HG03575 (cell line): ENCODE results near the gene OR5T1.

Source experiments
- ATAC-seq: cut with Tn5 transposase; IDR thresholded peaks from one replicate; pipeline ENCODE4 v1.9.1; 2021; ENCODE audit not compliant: unreplicated experiment, insufficient number of reproducible peaks, low FRiP score; ENCODE audit errors: extremely low read depth

OR5T1 gene

DNA sequence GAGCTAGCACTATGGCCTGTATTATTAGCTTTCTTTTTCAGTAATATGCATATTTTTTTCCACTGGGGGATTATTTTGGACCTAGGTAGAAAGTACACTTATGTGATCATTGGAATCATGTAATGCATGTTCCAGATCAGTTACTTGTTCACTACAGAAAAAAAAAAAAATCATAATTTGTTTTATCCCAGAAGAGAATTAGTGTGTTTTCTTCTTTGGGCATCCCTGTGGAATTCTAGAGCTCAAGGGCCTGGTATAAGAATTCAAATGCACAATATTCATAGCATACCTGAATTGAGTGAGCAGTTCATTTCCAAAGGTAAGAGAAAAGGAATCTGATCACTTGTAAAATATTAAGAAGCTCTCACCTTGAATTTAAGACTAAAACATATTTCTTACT lies at the start of gene OR5T1:
OR5T1 (plus strand) TSS at position 301 of the 400 bp plus-strand sequence. CDS start 1,485 bp downstream, outside the sequence.
- ATAC-seq = no peak

DNA sequence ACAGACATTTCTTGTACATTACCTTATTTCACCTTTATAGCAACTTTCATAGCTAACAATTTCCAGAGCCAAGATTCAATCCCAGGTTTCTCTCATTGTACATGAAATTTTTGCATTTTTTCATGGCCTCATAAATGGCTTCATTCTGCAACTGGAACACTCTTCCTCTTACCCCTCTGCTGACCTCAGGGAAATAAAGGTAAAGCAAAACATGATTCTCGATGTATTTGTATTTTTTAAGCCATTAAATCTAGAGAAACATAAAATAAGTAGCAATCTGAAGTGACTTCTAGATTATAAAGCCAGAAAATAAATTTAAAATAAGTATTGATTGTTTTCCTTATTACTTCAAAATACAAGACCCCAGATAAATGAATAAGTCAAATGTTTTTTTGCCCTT lies 39.8 kb upstream of the OR5T1 start, which contains the start of gene OR5T2:
OR5T2 (minus strand) TSS at position 101 of the 400 bp plus-strand sequence. CDS start 1,193 bp downstream, outside the sequence.
- ATAC-seq = no peak

DNA sequence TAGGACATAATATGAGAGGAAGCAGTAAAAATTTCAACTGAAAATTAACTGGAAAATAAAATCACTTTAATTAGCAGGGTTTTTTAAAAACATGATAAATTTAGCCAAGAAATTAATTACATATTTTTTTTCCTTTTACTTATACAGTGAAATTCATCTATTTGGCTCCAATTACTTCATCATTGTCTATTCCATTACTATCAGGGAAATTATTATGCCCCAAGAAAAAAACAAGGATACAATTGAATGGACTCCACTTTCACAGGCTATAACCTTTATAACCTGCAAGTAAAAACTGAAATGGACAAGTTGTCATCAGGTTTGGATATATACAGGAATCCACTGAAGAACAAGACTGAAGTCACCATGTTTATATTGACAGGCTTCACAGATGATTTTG lies 22.0 kb upstream of the OR5T1 start, which contains the start of gene OR5T3:
OR5T3 (plus strand) TSS at position 301 of the 400 bp plus-strand sequence; CDS start at position 301, 0 bp downstream.
- no peak for ATAC-seq

DNA sequence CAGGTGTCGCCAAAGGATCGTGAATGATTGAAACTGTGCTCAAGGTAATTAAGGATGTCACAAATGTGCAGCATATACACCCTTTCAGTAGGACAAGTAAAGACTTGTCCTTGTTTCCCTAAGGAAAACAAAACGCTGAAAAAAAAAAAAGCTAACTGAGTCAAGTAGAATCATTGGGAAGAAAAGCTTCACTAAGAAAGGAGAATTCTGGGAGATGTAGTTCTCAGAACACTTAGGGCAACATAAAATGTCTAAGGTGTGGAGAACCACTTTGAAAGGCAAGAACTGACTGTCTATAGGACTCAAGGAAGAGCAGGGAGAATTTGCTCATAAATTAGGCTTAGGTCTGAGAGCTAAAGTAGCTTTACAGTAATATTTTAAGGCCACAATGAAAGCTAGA lies 2.9 kb upstream of the OR5T1 start:
- ATAC-seq = no peak

DNA sequence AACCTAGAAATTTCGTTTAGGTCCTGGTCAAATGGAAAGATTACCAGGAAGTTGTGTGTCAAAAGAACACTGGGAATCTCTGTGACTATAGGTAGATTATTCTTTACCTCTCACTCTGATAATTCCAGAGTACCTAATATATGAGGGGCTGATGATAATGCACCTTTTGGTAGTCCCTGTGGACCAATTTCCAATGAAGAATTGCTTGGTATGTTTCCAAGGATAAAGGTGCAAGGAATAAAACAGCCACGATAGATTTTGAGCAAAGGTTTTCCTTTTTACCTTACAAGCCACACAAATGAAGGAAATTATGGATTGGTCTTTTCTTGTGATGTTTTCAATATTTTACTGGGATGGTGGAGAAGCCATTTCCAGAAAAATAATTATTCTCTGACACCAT lies 18.2 kb downstream of the OR5T1 start, which contains the start of gene OR8H1:
OR8H1 (minus strand) TSS at position 101 of the 400 bp plus-strand sequence. CDS start 1,192 bp downstream, outside the sequence.
- ATAC-seq = no peak

DNA sequence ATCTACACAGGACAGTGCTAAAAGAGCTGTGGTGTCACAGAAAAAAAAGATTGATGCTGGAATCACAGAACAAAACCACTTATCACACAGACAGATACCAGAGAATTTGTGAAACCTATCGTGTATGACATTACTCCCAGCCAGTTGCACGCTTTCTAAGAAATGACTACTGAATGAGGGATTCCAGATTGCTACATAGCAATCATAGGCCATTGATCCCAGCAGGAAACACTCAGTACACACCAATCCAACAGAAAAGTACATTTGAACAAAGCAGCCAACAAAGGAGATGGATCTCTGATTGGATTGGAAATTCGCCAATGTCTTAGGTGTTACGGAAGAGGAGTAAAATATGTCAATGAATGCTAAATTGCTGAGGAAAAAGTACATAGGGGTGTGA lies 22.9 kb downstream of the OR5T1 start:
- no peak for ATAC-seq

DNA sequence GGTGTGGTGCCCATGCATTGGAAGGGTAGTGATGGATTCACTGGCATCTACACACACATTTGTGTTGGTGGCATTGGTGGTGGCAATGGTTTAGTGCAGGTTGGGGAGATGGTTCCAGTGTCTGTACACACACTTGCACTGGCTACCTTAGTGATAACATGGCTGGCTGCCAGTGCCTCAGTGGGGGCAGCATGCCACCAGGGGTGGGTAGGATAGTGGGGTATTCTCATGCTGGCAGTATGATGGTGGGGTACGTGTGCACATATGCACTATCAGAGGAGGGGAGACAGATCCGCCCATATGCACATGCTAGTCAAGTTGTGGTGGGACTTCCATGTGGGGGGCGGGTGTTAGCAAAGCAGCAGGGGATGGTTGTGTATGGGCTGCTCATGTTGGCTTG lies 33.9 kb downstream of the OR5T1 start:
- no peak for ATAC-seq

DNA sequence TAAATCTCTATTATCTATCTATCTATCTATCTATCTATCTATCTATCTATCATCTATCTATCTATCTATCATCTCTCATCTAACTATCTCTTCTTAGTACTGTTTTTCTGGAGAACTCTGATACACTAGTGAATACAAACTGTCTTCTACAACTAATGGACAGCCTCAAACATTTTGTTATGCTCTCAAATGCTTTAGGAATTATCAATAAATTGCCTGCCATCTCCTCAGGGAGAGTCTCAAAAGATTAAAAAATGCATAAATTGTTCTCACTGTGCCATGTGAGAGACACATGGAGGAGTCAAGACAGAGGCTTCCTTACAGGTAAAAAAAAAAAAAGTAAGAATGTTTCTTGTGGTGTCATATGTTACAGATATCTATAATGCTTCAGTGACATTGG lies 40.9 kb downstream of the OR5T1 start, which contains the start of gene OR8K3:
OR8K3 (plus strand) TSS at position 301 of the 400 bp plus-strand sequence. CDS start 3,163 bp downstream, outside the sequence.
- ATAC-seq = no peak
